ENCODE results near the gene SGTA. TPM values are rescaled to one million over a fixed set of nuclear protein-coding genes. Genes with fewer than 3 reads are reported as not detected.

SGTA gene
- total RNA-seq, 1 experiment from 2014 or later, result 103 TPM

GRCh38 chr19:2791876-2792275 lies 8.8 kb upstream of the SGTA start:
- Histone ChIP-seq H3K36me3 (replicated peaks; ENCODE audit: control insufficient read depth, insufficient read depth, low read length) (peaks cover 28% of the 10 kb centered on the region), H3K27me3 (ENCODE audit: control insufficient read depth, insufficient read depth, low read length) (no peaks in the 10 kb centered on the region), H3K4me3 (ENCODE audit: insufficient read depth, low read depth, low read length) (no peak overlapping the region)
- no peak for DNase-seq

- no peak overlapping the region for H3K4me3 ChIP-seq (ENCODE audit: insufficient read depth, low read depth, low read length)
- peaks cover 26% of the 10 kb centered on the region for H3K36me3 ChIP-seq (replicated peaks; ENCODE audit: control insufficient read depth, insufficient read depth, low read length)
- no peak for DNase-seq
- H3K27me3 ChIP-seq (ENCODE audit: control insufficient read depth, insufficient read depth, low read length), result no peaks in the 10 kb centered on the region
Observed at GRCh38 chr19:2791440-2791839, 8.4 kb upstream of the SGTA start.

- no peaks in the 10 kb centered on the region for H3K27me3 ChIP-seq (ENCODE audit: control insufficient read depth, insufficient read depth, low read length)
- DNase-seq, result no peak
- H3K36me3 ChIP-seq (replicated peaks; ENCODE audit: control insufficient read depth, insufficient read depth, low read length), result peaks cover 23% of the 10 kb centered on the region
- H3K4me3 ChIP-seq (ENCODE audit: insufficient read depth, low read depth, low read length), result no peak overlapping the region
Observed at GRCh38 chr19:2790557-2791271, 7.6 kb upstream of the SGTA start.

- Histone ChIP-seq H3K36me3 (replicated peaks; ENCODE audit: control insufficient read depth, insufficient read depth, low read length) (peaks cover 17% of the 10 kb centered on the region), H3K4me3 (ENCODE audit: insufficient read depth, low read depth, low read length) (no peak overlapping the region), H3K27me3 (ENCODE audit: control insufficient read depth, insufficient read depth, low read length) (no peaks in the 10 kb centered on the region)
- no peak for DNase-seq
Observed at GRCh38 chr19:2790194-2790556, 7.1 kb upstream of the SGTA start.

- H3K36me3 ChIP-seq (replicated peaks; ENCODE audit: control insufficient read depth, insufficient read depth, low read length), result peaks cover 9% of the 10 kb centered on the region
- no peak for DNase-seq
- H3K27me3 ChIP-seq (ENCODE audit: control insufficient read depth, insufficient read depth, low read length), result no peaks in the 10 kb centered on the region
- no peak overlapping the region for H3K4me3 ChIP-seq (ENCODE audit: insufficient read depth, low read depth, low read length)
Observed at GRCh38 chr19:2788237-2788636, 5.2 kb upstream of the SGTA start.

GRCh38 chr19:2787115-2787514 lies 4.0 kb upstream of the SGTA start:
- Histone ChIP-seq H3K27me3 (ENCODE audit: control insufficient read depth, insufficient read depth, low read length) (no peaks in the 10 kb centered on the region), H3K36me3 (replicated peaks; ENCODE audit: control insufficient read depth, insufficient read depth, low read length) (peaks cover 9% of the 10 kb centered on the region), H3K4me3 (ENCODE audit: insufficient read depth, low read depth, low read length) (no peak overlapping the region)
- DNase-seq, result no peak

GRCh38 chr19:2785244-2785997 lies 2.3 kb upstream of the SGTA start, which contains the start of gene THOP1:
TSS of gene THOP1 (plus strand) at chr19:2785503. CDS start at chr19:2785663, 160 bp downstream.
- peaks cover 4% of the 10 kb centered on the region for H3K36me3 ChIP-seq (replicated peaks; ENCODE audit: control insufficient read depth, insufficient read depth, low read length)
- DNase-seq, result peak; percentile 100
- peak within 1 kb of the TSS; percentile 93 for H3K4me3 ChIP-seq (ENCODE audit: insufficient read depth, low read depth, low read length)
- H3K27me3 ChIP-seq (ENCODE audit: control insufficient read depth, insufficient read depth, low read length), result no peaks in the 10 kb centered on the region

GRCh38 chr19:2783781-2784145 lies 690 bp upstream of the SGTA start:
- H3K4me3 ChIP-seq (ENCODE audit: insufficient read depth, low read depth, low read length), result no peak overlapping the region
- peaks cover 1% of the 10 kb centered on the region; the same call in 1 of the 2 replicates for H3K36me3 ChIP-seq (replicated peaks; ENCODE audit: control insufficient read depth, insufficient read depth, low read length)
- H3K27me3 ChIP-seq (ENCODE audit: control insufficient read depth, insufficient read depth, low read length), result no peaks in the 10 kb centered on the region
- no peak for DNase-seq

GRCh38 chr19:2782329-2782935 lies 641 bp downstream of the SGTA start:
- no peaks in the 10 kb centered on the region for H3K27me3 ChIP-seq (ENCODE audit: control insufficient read depth, insufficient read depth, low read length)
- peaks cover 1% of the 10 kb centered on the region; the same call in 1 of the 2 replicates for H3K36me3 ChIP-seq (replicated peaks; ENCODE audit: control insufficient read depth, insufficient read depth, low read length)
- DNase-seq, result peak; percentile 53
- H3K4me3 ChIP-seq (ENCODE audit: insufficient read depth, low read depth, low read length), result peak overlapping the region; percentile 99

- no peak for DNase-seq
- peaks cover 1% of the 10 kb centered on the region; the same call in 1 of the 2 replicates for H3K36me3 ChIP-seq (replicated peaks; ENCODE audit: control insufficient read depth, insufficient read depth, low read length)
- H3K27me3 ChIP-seq (ENCODE audit: control insufficient read depth, insufficient read depth, low read length), result no peaks in the 10 kb centered on the region
- no peak overlapping the region for H3K4me3 ChIP-seq (ENCODE audit: insufficient read depth, low read depth, low read length)
Observed at GRCh38 chr19:2780284-2780683, 2.8 kb downstream of the SGTA start.

GRCh38 chr19:2779121-2779740 lies 3.8 kb downstream of the SGTA start:
- no peak overlapping the region for H3K4me3 ChIP-seq (ENCODE audit: insufficient read depth, low read depth, low read length)
- peaks cover 1% of the 10 kb centered on the region; the same call in 1 of the 2 replicates for H3K36me3 ChIP-seq (replicated peaks; ENCODE audit: control insufficient read depth, insufficient read depth, low read length)
- no peaks in the 10 kb centered on the region for H3K27me3 ChIP-seq (ENCODE audit: control insufficient read depth, insufficient read depth, low read length)
- DNase-seq, result no peak

- Histone ChIP-seq H3K4me3 (ENCODE audit: insufficient read depth, low read depth, low read length) (no peak overlapping the region), H3K27me3 (ENCODE audit: control insufficient read depth, insufficient read depth, low read length) (no peaks in the 10 kb centered on the region), H3K36me3 (replicated peaks; ENCODE audit: control insufficient read depth, insufficient read depth, low read length) (peaks cover 1% of the 10 kb centered on the region; the same call in 1 of the 2 replicates)
- DNase-seq, result no peak
Observed at GRCh38 chr19:2777952-2778683, 5.0 kb downstream of the SGTA start.

- no peak for DNase-seq
- Histone ChIP-seq H3K4me3 (ENCODE audit: insufficient read depth, low read depth, low read length) (no peak overlapping the region), H3K36me3 (replicated peaks; ENCODE audit: control insufficient read depth, insufficient read depth, low read length) (no peaks in the 10 kb centered on the region; the same call in none of the 2 replicates), H3K27me3 (ENCODE audit: control insufficient read depth, insufficient read depth, low read length) (no peaks in the 10 kb centered on the region)
Observed at GRCh38 chr19:2775556-2776430, 7.3 kb downstream of the SGTA start.

All from H7 (cell line).